GM19397 (cell line): Measurements from ENCODE around the gene SIM2.

Experiments
- ATAC-seq: cut with Tn5 transposase; IDR thresholded peaks from one replicate; pipeline ENCODE4 v1.9.1; 2021; ENCODE audit warnings: mild to moderate bottlenecking, moderate library complexity; ENCODE audit not compliant: unreplicated experiment

The SIM2 gene

DNA sequence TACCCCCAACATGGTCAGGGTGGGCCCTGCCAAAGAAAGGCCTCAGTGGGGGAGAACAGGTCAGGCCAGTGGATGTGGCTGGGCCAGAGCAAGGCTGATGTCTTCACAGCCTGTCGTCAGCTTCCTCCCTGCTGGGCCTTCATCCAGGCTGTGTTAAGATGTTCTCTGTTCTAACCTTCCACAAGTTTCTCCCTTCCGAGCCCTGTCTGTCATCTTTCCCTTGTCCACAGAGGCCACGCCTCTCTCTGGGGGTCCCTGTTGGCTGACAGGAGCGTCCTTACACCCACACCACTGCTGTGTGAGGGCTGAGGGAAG, 36.2 kb downstream of the SIM2 start:
- no peak for ATAC-seq

GRCh38 chr21:36735724-36736320, 36.9 kb downstream of the SIM2 start:
- ATAC-seq, result no peak

DNA sequence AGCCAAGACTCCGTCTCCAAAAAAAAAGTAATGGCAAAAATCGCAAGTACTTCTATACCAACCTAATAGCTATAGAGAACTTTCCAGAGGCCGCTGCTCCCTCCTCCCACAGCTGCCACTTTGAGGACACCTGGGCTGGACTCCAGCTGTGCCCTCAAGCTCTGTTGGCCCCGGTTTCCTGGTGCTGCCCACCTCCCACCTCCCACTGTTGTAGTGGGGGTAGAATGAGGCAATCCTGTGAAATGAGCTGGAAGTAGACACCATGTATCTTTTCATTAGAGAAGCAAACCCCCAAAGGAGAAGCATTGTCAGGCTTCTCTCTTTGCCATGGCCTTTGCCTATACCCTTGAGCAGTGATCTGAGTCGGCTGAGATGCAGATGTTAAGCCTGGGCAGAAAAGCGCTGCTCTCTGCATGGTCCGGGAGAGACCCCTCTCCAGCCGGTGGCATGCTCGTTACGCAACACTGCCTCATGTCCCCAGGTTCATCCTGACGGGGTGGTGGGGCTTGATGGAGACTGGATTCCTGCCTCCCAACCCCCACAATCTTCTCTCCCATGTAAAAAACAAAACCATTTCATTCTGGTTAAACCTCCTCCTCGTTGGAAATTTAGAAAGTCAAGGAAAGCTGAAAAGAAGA, 39.7 kb downstream of the SIM2 start:
- ATAC-seq, result no peak

GRCh38 chr21:36741506-36741905, 42.6 kb downstream of the SIM2 start:
- no peak for ATAC-seq

DNA sequence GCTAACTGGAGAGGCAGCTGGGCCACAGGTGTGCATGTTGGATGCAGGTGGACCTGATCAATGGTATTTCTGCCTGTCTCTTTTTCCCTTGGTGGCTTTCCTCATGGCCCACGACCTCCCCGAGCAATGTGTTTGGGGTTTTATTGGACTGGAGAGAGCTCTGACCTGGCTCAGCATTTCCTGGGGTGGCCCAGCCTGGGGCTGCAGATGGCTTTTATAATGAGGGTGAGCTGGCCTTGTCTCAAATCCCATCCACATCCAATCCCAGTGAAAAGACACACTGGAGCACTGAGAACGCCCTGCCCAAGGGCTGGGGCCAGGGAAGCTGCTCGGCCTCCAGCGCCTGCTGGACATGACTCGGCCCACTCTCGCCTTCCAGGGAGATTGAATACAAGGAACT, 44.1 kb downstream of the SIM2 start:
- no peak for ATAC-seq

GRCh38 chr21:36743446-36743845, 44.5 kb downstream of the SIM2 start:
- ATAC-seq, result no peak

GRCh38 chr21:36744190-36744559, 45.3 kb downstream of the SIM2 start:
- ATAC-seq, result no peak

GRCh38 chr21:36744560-36745231, 45.8 kb downstream of the SIM2 start:
- ATAC-seq, result no peak

GRCh38 chr21:36745459-36745858, 46.5 kb downstream of the SIM2 start:
- ATAC-seq, result no peak

- no peak for ATAC-seq
Measured at GRCh38 chr21:36747041-36747814, 48.3 kb downstream of the SIM2 start.

DNA sequence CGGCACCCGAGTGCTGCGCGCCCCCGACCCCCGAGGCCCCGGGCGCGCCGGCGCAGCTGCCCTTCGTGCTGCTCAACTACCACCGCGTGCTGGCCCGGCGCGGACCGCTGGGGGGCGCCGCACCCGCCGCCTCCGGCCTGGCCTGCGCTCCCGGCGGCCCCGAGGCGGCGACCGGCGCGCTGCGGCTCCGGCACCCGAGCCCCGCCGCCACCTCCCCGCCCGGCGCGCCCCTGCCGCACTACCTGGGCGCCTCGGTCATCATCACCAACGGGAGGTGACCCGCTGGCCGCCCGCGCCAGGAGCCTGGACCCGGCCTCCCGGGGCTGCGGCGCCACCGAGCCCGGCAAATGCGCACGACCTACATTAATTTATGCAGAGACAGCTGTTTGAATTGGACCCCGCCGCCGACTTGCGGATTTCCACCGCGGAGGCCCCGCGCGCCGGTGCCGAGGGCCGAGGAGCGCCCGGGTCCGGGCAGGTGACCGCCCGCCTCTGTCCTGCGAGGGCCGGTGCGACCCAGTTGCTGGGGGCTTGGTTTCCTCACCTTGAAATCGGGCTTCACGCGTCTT, 49.0 kb downstream of the SIM2 start:
- ATAC-seq, result no peak

- no peak for ATAC-seq
Measured at GRCh38 chr21:36749935-36750575, 51.1 kb downstream of the SIM2 start.

- no peak for ATAC-seq
Measured at GRCh38 chr21:36750576-36750959, 51.7 kb downstream of the SIM2 start.

DNA sequence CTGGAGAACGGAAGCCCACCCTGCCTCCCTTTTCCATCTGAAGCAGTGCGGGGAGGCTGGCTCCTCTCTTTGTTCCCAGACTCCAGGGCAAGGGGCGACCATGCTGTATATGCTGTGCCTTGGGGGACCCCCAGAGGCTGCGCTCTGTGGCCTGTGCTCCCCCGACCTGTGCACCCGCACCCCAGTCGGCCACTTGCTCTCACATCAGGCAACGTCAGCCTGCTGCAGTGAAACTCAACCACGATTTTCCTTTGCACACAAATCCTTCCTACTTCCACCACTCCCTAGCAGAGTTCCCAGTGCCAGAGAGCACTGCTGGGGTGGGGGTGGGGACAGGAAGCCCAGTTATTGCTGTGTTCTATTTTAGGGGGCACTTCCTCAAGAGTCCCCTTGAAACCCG, 52.5 kb downstream of the SIM2 start:
- ATAC-seq, result no peak

- ATAC-seq, result no peak
Measured at GRCh38 chr21:36753556-36753955, 54.6 kb downstream of the SIM2 start.

DNA sequence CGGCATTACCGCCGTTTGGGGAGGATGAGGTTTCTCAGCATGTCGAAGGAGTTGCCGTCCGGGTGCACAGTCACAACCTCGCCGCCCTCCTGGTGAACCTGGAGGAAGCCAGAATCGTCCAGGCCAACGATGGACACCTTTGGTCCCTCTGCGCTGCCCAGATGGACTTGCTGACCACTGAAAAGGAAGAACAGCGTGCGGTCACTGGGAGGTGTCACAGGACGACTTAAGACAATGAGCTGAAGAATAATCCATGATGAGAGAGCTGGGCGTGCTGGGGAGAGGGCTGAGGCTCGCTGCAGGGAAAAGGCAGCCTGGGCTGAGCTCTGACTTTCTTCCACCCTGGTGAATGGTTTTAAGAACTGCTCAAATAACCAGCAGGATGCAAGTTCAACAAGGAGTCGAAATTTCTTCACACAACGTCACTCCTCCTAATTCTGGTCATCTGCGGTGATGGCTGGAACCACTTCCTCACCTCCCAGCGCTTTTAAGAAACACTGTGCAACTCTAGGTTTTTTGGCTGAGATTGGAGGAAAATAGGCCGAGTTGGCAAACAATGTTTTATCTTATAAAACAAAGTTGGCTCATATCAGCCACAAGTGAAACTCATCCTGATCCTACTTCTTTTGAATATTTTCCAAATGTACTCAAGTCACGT, 55.5 kb downstream of the SIM2 start:
- ATAC-seq, result no peak

DNA sequence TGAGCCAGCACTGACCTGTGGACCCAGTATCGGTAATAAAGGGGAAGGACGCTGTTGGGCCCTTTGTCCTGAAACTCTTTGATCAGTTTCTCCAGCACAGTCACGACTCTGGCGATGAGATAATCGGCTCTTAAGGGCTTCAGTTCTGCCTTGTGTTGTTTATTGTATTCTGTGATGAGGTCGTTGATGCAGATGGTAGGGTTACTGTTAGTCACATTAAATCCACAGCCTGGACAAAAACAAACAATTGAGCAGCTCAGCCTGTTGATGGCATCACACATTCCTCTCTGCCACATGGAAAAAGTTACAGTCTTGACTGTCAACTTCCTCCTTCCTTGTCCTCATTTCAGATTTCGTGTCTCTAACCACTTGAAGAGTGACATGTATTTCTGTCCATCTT, 57.6 kb downstream of the SIM2 start:
- no peak for ATAC-seq

DNA sequence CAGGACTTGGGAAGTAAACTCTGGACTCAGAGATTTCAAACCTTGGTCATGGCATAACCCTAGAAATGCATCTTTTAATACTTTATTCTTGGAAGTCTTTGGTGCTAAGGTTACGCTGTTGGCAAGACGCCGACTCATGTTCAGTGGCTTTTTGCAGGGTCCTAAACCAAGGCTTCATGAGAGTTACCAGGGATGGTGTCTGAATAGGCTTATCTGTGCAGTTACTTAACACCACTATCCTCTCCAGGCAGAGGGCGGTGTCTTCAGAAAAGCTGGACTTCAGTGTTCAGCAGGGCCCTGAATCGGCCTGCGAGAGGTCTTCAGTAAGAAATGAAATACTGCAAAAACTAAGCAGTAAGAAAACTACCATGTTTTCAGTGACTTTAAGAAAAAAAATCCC, 58.3 kb downstream of the SIM2 start:
- no peak for ATAC-seq

GRCh38 chr21:36759348-36760083, 60.6 kb downstream of the SIM2 start:
- no peak for ATAC-seq

- no peak for ATAC-seq
Measured at GRCh38 chr21:36761685-36762084, 62.8 kb downstream of the SIM2 start.
